A549 treated with AZD9567 at 1 μM for 4 hours (cell line): ENCODE data around the gene ZNF169. TPM values are rescaled to one million over a fixed set of nuclear protein-coding genes. Genes with fewer than 3 reads are reported as not detected.

Experiments used
- total RNA-seq: library from RNA; stranded (reverse); fragments of 200-300 nt; extraction: Qiagen RNA extraction; gene quantifications from 5 replicates; pipeline ENCODE4 v1.2.3, GENCODE V29; 2022; ENCODE audit not compliant: insufficient read depth

Gene ZNF169
- total RNA-seq: 1.5 to 9.6 TPM (median 1.6 TPM) in 5 replicates

DNA sequence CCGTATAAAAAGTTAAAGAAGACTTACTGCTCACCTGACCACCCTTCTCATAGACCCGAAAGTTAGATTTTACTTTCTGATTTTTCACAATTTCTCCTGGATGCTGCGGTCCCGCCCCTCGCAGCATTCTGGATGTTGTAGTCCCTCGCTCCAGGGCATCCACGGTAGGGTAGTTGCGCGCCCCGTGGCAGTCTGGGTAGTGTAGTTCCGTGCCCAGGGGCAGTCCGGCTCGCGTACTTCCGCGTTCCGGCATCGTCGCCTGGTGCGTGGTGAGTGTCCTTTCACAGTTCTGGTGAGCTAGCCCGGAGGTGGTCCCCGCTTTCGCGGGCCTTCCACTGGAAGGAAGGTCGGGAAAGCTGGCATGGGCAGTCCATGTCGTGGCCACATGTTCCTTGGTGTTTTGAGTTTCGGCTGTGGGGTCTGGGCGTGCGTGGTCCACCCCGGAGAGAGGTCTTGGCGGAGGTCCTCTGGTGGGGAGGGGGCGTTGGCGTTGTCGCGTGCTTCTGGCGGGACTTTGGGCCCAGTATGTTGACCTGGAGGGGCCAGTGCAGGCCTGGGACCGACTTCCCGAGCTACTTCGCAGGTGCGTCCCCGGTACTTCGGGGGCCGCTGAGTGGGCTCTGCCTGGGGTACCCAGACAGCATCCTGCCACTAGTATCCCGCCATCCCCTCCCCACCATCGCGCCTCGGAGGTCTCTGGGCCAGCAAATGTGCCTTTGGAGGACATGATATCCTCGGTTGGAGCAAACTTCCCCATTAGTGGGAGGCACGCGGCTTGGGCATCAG, at the start of gene ZNF169:
TSS of gene ZNF169 (plus strand) at position 222 of the 786 bp plus-strand sequence. CDS start 19,515 bp downstream, outside the sequence.

DNA sequence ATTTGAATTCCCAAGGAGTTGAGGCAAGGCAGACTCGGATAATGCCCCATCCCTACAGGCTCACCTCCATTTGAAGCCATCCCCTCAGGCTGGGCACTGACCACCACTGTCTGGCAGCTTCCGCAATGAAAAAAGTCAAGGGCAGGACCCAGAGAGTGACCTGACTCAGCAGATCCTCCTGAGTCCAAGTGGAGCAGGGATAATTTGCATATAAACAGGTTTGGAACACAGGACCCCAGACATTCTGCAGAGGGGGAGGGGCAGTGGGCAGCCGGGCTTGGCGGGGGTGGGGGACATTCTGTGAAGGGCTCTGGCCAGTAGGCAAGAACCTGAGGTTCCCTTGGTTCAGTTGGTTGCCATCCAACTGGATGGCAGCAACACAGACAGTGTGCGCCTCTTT, 69.4 kb downstream of the ZNF169 start, which contains the start of gene NUTM2F:
TSS of gene NUTM2F (minus strand) at position 101 of the 400 bp plus-strand sequence. CDS start at position 80, 21 bp downstream.

Other genes with a start within 250 kb of the ZNF169 start
- 3.5 to 6.6 TPM (median 4.5 TPM) in 5 replicates for gene PTPDC1, start 174.8 kb upstream of the ZNF169 start, total RNA-seq
- gene NUTM2F, start 69.3 kb downstream of the ZNF169 start, total RNA-seq: not detected in 5 replicates